GM11168 (cell line): ENCODE data around the gene C5.

ENCODE experiments used
- in situ Hi-C: fragments of 300-500 bp; cut with MboI; formaldehyde crosslinking; loops from one replicate; pipeline ENCODE4 v1.12.0; 2022; ENCODE audit warnings: low sequenced_read_pairs; ENCODE audit not compliant: unreplicated experiment

Gene C5

DNA sequence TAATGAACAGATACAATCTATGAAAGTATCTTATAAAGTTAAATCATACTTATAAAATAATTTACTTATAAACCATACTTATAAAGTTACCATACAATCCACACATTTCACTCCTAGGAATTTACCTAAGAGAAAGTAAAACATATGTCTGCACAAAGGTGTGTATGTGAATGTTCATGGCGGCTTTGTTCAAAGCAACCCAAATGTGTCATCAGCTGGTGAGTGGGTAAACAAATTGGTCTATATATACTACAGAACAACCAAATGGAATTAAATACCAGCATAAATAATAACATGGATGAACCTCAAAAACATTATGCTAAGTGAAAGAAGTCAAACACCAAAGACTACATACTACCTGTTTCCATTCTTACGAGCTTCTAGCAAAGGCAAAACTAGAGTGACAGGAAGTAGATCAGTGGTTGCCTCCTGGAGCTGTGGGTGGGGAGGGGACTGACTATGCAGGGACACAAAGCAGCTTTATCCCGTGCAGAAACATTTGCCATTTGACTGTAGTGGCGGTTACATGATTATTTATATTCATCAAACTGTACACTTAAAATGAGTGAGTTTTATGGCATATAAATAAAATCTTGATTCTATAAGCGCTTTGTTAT lies 134.1 kb downstream of the C5 start:
- in situ Hi-C loops, result no loop called here

DNA sequence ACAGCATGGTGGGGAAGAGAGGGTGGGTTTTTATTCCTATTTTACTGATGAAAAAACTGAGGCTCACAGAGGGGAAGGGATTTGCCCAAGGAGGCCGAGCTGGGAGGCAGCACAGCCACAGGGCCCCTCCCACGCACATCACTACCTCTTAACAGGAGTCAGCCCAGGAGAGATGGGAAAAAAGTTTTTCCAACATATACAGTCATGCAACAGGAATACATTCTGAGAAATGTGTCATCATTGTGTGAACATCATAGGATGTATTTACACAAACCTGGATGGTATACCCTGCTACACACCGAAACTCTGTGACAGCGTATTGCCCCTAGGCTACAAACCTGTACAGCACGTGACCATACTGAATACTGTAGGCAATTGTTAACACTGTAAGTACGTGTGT lies 135.1 kb downstream of the C5 start:
- in situ Hi-C loops, result no loop called here

GRCh38 chr9:120914396-120914795 lies 135.7 kb downstream of the C5 start:
- in situ Hi-C loops, result no loop called here

DNA sequence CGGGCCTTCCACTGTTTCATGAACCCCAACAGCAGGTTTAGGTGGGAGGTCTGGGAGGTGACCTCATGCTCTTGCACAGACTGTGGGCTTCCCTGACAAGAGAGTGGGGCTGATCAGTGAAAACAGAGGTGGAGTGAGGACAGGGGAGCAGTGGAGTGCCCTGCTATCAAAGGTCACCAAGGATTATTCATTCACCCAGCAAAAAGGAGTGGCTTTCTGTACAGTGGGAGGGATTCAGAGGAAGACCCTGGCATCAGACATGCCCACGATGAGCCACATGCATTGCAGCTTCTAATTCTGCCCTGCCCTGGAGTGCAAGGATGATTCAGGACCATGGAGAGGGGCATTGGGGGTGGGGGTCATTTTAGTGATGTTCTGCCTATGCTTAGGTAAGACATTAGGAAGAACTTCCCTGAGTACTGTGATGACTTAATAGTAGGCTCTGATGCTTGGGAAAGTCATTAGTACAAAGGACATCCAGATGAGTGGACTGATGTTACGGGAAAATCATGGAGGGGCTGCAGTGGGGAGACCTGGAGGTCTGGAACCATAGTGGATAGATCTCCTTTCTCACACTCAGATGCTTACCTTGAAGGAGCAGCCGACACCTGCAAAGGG lies 136.3 kb downstream of the C5 start:
- in situ Hi-C loops, result no loop called here

DNA sequence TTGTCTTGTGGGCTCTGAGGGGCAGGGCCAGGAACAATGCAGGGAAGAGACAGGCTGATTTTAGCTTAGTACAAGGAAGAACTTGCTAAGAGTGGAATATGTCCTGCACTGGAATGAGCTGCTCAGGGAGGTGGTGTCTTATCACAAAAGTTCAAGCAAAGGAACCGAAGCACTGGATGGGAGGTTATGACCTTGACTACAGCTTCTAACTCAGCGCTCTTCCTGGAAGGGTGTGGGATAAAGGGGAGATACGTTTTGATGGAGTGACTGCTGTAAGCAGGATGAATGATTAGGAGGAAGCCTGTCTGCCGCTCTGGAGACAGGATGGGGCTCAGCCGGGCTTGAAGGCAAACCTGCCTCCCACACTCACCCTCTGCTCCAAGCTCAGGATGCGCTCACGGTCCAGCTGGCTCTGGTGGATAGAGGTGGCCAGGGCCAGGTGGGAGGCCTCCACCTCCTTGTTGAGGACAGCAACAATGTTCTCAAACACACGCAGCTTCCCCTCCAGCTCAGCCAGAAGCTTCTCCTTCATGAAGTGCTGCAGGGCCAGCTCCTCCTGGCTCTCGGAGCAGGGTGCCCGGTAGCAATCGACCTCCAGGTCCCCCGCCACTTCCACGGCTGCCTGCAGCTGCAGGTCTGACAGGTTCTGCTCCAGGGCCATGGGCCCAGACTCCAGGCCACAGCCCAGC lies 137.0 kb downstream of the C5 start:
- in situ Hi-C loops, result no loop called here

DNA sequence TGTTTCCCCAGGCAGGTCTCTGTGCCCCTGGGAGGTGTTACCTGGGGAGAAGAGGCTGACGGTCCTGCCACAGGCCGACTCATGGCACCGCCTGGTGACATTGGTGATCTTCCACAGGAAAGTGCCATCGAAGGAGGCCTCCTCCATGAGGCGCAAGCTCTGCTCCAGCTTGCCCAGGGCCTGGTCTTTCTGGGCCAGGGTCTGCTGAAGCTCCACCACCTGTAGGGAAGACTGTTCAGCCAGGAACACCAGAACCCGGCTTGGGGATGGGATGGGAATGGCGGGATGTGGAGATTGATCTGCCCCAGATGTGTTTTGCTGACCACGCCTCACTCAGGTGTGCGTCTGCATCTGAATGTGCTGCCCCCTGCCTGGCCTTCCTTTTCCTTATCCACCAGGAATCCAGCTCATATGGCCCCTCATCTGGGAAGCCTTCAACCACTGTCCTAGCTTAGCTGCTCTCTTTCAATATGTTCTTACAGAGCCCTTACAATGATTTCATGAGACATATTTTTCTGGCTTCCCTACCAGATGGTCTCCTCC lies 138.7 kb downstream of the C5 start:
- in situ Hi-C loops, result no loop called here

DNA sequence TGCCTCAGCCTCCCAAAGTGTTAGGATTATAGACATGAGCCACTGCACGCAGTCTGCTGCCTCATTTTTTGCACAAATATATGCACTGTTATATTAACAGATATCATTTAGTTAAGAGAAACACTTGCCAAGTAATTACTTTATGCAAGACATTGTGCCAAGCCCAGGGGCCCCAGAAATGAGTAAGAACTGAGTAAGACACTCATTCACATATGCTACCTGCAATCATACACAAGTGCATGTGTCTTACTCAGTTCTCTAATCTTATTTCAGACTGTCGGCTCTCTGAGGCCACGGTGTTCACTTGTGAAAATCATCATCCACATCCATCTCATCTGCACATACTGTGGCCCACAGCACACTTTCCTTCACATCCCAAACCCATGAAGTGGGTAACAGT lies 139.4 kb downstream of the C5 start:
- in situ Hi-C loops, result no loop called here

GRCh38 chr9:120909904-120910303 lies 140.2 kb downstream of the C5 start:
- in situ Hi-C loops, result no loop called here

GRCh38 chr9:120905315-120906164 lies 144.5 kb downstream of the C5 start:
- in situ Hi-C loops, result no loop called here

GRCh38 chr9:120904978-120905301 lies 145.1 kb downstream of the C5 start:
- in situ Hi-C loops, result no loop called here

DNA sequence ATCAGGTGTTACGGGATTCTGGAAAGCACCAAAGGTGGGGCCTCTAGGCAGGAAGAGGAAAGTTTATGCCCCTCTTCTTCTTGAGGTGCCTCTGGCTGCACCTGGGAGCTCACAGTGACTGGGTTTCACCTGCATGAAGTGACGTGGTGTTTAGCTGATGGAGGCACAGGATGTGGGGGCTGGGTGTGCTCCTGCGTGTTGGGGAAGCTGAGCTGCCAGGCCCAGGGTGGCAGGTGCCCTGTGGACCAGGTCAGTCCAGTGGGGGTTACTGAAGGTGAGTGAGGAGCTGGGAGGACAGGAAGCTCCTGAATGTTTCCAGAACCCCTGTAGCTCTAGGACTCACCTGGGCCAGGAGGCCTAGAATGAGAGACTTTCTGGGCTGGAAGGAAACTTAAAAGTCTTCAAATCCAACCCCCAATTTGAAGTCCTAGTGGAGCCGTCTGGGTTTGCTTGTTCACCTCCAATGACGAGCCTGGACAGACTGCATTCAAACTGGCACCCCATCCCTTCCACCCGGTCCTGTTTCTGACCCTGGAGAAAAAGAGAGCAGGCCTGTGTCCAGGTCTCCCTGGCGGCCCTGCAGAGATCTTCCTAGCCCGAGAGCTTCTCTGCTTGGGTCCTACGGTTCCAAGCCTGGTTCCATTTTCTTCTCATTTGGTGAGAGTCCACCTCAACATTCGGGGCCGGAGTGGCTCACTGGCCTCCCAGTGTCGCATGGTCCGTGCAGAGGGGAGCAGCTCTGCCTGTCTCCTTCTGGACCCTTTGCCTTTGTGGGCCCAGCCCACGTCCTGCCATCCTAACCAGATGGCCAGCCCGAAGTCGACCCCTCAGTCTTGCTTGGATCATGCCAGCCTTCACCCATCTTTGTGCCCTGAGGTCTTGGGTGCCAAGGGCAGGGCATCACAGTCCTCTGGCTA lies 145.8 kb downstream of the C5 start:
- in situ Hi-C loops, result no loop called here

DNA sequence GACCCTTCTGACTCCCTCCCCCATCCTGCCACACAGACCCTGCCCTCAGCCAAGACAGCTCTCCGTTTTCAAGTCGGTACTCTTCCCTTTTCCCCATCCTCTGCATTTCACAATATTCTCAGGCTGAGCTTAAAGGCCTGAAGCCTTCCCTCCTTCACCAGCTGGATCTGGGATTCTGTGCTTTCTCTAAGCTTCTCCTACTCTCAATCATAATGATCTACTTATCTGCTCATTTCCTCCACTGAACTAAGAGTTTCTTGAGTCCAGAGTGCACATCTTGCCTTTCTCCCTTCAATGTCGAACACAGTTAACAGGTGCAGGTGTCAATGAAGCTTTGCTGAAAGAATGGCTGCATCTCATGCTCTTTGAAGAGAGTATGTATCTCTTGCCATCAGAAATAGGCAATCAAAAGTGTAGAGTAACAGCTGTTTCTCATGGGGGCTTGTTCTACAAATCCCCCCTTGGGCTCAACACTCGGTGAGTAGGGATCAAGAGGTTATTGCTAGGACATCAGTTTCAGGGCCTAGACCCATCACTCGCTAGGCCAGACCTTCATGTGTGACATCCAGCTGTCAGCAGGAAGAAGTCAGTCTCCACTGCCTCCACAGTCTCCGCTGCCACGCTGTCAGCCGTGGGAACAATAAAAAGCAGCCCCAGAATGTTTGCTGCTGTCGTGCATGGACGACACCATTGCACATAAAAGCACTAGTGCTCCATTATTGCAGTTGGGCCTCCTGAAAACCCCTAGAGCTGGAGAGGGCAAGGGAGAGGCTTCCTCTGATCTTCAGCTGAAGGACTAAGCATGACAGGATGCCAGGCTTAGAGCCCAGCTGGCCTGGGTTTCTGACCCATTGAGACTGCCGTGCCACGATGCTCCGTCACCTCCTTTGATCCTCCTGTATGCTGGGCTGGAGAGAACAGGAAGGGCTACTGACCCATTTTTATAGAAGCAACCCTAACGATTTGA lies 147.2 kb downstream of the C5 start:
- in situ Hi-C loops, result no loop called here
